Liver (tissue), 9 donors: ENCODE data around the gene UBE2E2. TPM values are rescaled to one million over a fixed set of nuclear protein-coding genes. Genes with fewer than 3 reads are reported as not detected.

Experiments
- DNase-seq: peaks from one replicate; pipeline ENCODE4 v3.0.0-alpha.2; 2017; ENCODE audit warnings: low spot score
- H3K27ac ChIP-seq, 2 donors: one replicate each; pipeline ENCODE4 v1.7.0; 2013; ENCODE audit warnings: inconsistent platforms in 2 of 2, low read length in 2 of 2, control low read depth in 1 of 2, low read depth in 1 of 2, mild to moderate bottlenecking in 1 of 2
- H3K27me3 ChIP-seq, 4 donors: one replicate each; pipeline versions ENCODE4 v1.6.1 to v1.7.0; 2013; ENCODE audit warnings: low read length in 3 of 4, inconsistent platforms in 1 of 4, mild to moderate bottlenecking in 1 of 4, moderate library complexity in 1 of 4; ENCODE audit not compliant: control insufficient read depth in 4 of 4, insufficient read depth in 4 of 4
- H3K36me3 ChIP-seq, 4 donors: one replicate each; pipeline versions ENCODE4 v1.6.1 to v1.7.0; 2013; ENCODE audit warnings: low read length in 3 of 4, mild to moderate bottlenecking in 3 of 4, low read depth in 1 of 4, moderate library complexity in 1 of 4; ENCODE audit not compliant: control insufficient read depth in 4 of 4, insufficient read depth in 3 of 4
- H3K4me1 ChIP-seq, 4 donors: one replicate each; pipeline versions ENCODE4 v1.6.1 to v1.7.0; 2013; ENCODE audit warnings: low read length in 3 of 4, mild to moderate bottlenecking in 3 of 4, moderate library complexity in 1 of 4; ENCODE audit not compliant: control insufficient read depth in 4 of 4, insufficient read depth in 4 of 4
- H3K4me3 ChIP-seq, 3 donors: one replicate each; pipeline versions ENCODE4 v1.6.1 to v1.7.0; 2013; ENCODE audit warnings: low read length in 3 of 3, control low read depth in 1 of 3, low read depth in 1 of 3, mild to moderate bottlenecking in 1 of 3
- H3K9ac ChIP-seq, 2 donors: one replicate each; pipeline ENCODE4 v1.7.0; 2013; ENCODE audit warnings: low read length in 2 of 2, mild to moderate bottlenecking in 2 of 2, moderate library complexity in 2 of 2, control low read depth in 1 of 2, low read depth in 1 of 2
- H3K9me3 ChIP-seq, 4 donors: one replicate each; pipeline versions ENCODE4 v1.6.1 to v1.7.0; 2013; ENCODE audit warnings: low read length in 3 of 4; ENCODE audit not compliant: control insufficient read depth in 4 of 4
- EGR1 ChIP-seq, 2 donors: IDR thresholded peaks; 2 replicates each; pipeline ENCODE4 v1.6.1; 2016 to 2018; ENCODE audit warnings: antibody characterized with exemption in 2 of 2, low read depth in 2 of 2
- FOXA1 ChIP-seq: IDR thresholded peaks from 2 replicates; pipeline ENCODE4 v1.6.1; 2016; ENCODE audit warnings: antibody characterized with exemption
- FOXA2 ChIP-seq: IDR thresholded peaks from 2 replicates; pipeline ENCODE4 v1.6.1; 2016; ENCODE audit warnings: antibody characterized with exemption
- GABPA ChIP-seq, 2 donors: IDR thresholded peaks in 1 of 2; conservative IDR thresholded peaks in 1 of 2; 2 replicates each; pipeline ENCODE4 v1.6.1; 2016; ENCODE audit warnings: antibody characterized with exemption in 2 of 2, mild to moderate bottlenecking in 1 of 2, moderate library complexity in 1 of 2
- HNF4A ChIP-seq, 2 donors: conservative IDR thresholded peaks; 2 replicates each; pipeline ENCODE4 v1.6.1; 2016; ENCODE audit warnings: antibody characterized with exemption in 2 of 2, mild to moderate bottlenecking in 2 of 2
- HNF4G ChIP-seq: IDR thresholded peaks from 2 replicates; pipeline ENCODE4 v1.6.1; 2016; ENCODE audit warnings: antibody characterized with exemption
- NR2F2 ChIP-seq: IDR thresholded peaks from 2 replicates; pipeline ENCODE4 v1.6.1; 2016; ENCODE audit warnings: antibody characterized with exemption
- RAD21 ChIP-seq, 2 donors: IDR thresholded peaks; 2 replicates each; pipeline ENCODE4 v1.6.1; 2016; ENCODE audit warnings: antibody characterized with exemption in 2 of 2, mild to moderate bottlenecking in 2 of 2
- SP1 ChIP-seq: IDR thresholded peaks from 2 replicates; pipeline ENCODE4 v1.6.1; 2018; ENCODE audit warnings: antibody characterized with exemption, mild to moderate bottlenecking
- TAF1 ChIP-seq: conservative IDR thresholded peaks from 2 replicates; pipeline ENCODE4 v1.6.1; 2016; ENCODE audit warnings: antibody characterized with exemption, mild to moderate bottlenecking
- YY1 ChIP-seq: IDR thresholded peaks from 2 replicates; pipeline ENCODE4 v1.6.1; 2016; ENCODE audit warnings: antibody characterized with exemption, mild to moderate bottlenecking
- WGBS: extraction: QIAGEN DNeasy Blood & Tissue Kit; methylation state at CpG from one replicate; pipeline ENCODE4 v1.1.7; 2013; 5-methylcytosine and 5-hydroxymethylcytosine counted together
- polyA plus RNA-seq, 2 donors: library from polyadenylated mRNA; stranded (reverse) in 1 of 2; unstranded in 1 of 2; fragments of 200-250 nt in 1 of 2; fragments of >200 nt in 1 of 2; fragmentation: Nextera tagmentation in 1 of 2; extraction: Ambion mirVana in 1 of 2; gene quantifications; one replicate each; pipeline versions ENCODE4 v1.2.1 to v1.2.3, GENCODE V29; 2013 to 2015
- total RNA-seq, 2 donors: library from RNA; depleted of rRNA; stranded (reverse); fragments of >200 nt; gene quantifications; one replicate each; pipeline ENCODE4 v1.2.3, GENCODE V29; 2014
- TF ChIP-seq, protein P1 (sequence below): IDR thresholded peaks from 2 replicates; pipeline ENCODE4 v1.6.1; 2016; ENCODE audit warnings: antibody characterized with exemption
- TF ChIP-seq, protein P2 (sequence below): IDR thresholded peaks from 2 replicates; pipeline ENCODE4 v1.6.1; 2016; ENCODE audit warnings: antibody characterized with exemption
- TF ChIP-seq, protein P3 (sequence below): fragments of 150-350 bp; IDR thresholded peaks from 2 replicates; pipeline ENCODE4 v1.5.1; 2017; ENCODE audit warnings: improper control_type of control experiment, low read depth, low read length; ENCODE audit not compliant: missing input control
- TF ChIP-seq, protein P4 (sequence below): IDR thresholded peaks from 2 replicates; pipeline ENCODE4 v1.6.1; 2016; ENCODE audit warnings: antibody characterized with exemption, mild to moderate bottlenecking
- donor health status: healthy.
- donor health status: healthy.
- donor health status: healthy.
- donor health status: healthy.
- donor health status: healthy.

Gene UBE2E2
- total and polyA plus RNA-seq, 4 donors: 9.0 to 27.8 (median 16.8) TPM

DNA sequence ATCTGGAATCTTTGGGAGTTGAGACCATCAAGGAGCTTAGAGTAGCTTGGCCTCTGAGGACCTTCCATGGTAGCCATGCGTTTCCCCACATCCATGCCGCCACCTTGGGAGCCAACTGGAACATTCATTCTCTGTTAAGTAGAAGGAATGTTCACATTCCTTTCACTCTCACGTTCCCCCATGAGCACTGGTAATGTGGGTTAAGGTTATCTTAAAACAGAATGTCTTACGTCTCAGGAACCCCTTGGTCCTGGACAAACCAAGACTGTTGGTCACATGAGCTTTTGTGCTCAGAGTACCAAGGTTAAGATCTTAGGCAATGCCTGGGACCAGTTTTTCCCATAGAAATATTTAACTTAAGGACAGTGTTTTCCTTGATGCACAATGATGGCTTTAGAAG is 390.9 kb downstream of the UBE2E2 start:
- WGBS: 70% methylated on average over 4 of the region's 4 CpGs
- peaks cover 0 to 6% (median 0%) of the 10 kb centered on the region in 4 donors for H3K36me3 ChIP-seq
- no peaks in the 10 kb centered on the region for H3K27me3 ChIP-seq
- H3K4me1 ChIP-seq: no peaks in the 10 kb centered on the region
- no peak overlapping the region for H3K9ac ChIP-seq
- H3K4me3 ChIP-seq: no peak overlapping the region
- H3K27ac ChIP-seq: no peak overlapping the region
- H3K9me3 ChIP-seq: peaks cover 0 to 3% (median 0%) of the 10 kb centered on the region in 4 donors
- no peak for TF ChIP-seq SP1
- TF ChIP-seq, protein P1, sequence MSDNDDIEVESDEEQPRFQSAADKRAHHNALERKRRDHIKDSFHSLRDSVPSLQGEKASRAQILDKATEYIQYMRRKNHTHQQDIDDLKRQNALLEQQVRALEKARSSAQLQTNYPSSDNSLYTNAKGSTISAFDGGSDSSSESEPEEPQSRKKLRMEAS: no peak
- no peak for DNase-seq

DNA sequence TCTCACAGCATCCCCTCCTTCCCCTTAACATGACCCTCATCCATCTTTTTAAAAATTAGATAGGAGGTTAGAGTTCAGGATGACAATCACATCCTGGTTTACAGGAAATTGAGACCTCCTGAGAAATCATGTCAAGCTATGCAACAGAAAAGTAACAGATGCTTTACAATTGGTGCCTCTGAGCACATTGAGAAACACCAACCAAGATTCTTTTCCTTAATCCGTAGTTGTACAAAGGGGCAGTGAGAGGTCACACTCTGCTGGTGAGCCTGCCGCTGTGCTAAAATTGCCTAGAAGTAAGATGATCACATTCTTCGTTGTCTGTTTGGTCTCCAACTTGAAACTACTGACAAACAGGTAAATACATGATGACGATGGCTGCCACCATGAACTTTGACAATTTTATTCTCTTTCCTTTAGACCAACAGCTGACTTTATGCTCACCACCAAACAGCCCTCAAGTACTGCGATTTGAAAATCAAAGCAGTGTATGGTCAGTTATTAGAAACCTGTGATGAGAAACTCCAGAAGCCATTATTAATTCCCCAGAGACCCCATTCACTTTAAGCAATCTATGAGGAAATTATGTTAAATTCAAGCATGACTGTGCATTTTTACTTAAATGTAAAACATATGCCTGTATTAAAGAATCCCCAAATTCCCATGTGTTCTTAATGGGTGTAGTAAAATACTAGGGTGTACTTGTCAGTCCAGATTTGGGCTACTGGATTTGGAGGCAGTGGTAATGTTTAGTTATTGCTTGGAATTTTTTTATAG is 392.0 kb downstream of the UBE2E2 start:
- Histone ChIP-seq H3K9ac (no peak overlapping the region), H3K9me3 (peaks cover 0 to 3% (median 0%) of the 10 kb centered on the region in 4 donors), H3K4me1 (no peaks in the 10 kb centered on the region), H3K27ac (no peak overlapping the region), H3K36me3 (peaks cover 0 to 2% (median 0%) of the 10 kb centered on the region in 4 donors), H3K27me3 (no peaks in the 10 kb centered on the region), H3K4me3 (no peak overlapping the region)
- no peak for TF ChIP-seq TAF1
- TF ChIP-seq FOXA2: no peak
- TF ChIP-seq, protein P1: no peak
- TF ChIP-seq NR2F2: no peak
- TF ChIP-seq HNF4A (conservative IDR thresholded peaks at IDR 0.05): no peak
- no peak for TF ChIP-seq SP1
- TF ChIP-seq RAD21 (IDR thresholded peaks at IDR 0.05): no peak
- TF ChIP-seq, protein P2, sequence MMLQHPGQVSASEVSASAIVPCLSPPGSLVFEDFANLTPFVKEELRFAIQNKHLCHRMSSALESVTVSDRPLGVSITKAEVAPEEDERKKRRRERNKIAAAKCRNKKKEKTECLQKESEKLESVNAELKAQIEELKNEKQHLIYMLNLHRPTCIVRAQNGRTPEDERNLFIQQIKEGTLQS: no peak
- TF ChIP-seq HNF4G: no peak
- TF ChIP-seq, protein P3, sequence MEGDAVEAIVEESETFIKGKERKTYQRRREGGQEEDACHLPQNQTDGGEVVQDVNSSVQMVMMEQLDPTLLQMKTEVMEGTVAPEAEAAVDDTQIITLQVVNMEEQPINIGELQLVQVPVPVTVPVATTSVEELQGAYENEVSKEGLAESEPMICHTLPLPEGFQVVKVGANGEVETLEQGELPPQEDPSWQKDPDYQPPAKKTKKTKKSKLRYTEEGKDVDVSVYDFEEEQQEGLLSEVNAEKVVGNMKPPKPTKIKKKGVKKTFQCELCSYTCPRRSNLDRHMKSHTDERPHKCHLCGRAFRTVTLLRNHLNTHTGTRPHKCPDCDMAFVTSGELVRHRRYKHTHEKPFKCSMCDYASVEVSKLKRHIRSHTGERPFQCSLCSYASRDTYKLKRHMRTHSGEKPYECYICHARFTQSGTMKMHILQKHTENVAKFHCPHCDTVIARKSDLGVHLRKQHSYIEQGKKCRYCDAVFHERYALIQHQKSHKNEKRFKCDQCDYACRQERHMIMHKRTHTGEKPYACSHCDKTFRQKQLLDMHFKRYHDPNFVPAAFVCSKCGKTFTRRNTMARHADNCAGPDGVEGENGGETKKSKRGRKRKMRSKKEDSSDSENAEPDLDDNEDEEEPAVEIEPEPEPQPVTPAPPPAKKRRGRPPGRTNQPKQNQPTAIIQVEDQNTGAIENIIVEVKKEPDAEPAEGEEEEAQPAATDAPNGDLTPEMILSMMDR: no peak
- TF ChIP-seq FOXA1: no peak
- TF ChIP-seq GABPA (IDR thresholded peaks at IDR 0.05 in 1 of 2, conservative IDR thresholded peaks at IDR 0.05 in 1 of 2): no peak
- TF ChIP-seq EGR1 (IDR thresholded peaks at IDR 0.05; ENCODE audit: low read depth in 2 of 2): no peak
- DNase-seq: no peak
- 87% methylated on average over 5 of the region's 5 CpGs for WGBS

DNA sequence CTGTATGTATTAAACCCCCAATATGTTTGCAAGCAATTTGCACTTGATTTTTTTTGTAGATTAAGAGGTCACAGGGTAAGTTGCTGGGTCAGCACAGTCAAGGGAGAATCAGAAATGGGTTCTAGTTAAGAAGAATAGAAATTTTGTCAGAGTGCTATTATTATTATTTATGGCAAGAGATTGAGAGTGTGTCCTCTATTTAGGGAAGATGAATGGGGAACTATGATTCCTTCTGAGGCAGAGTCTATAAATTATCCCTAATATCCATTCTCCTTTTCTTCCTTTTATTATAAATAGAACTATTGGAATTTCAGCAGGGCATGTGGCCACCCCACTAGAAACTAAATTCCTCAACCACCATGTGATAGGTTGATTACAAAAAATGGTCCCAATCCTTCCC is 392.7 kb downstream of the UBE2E2 start:
- Histone ChIP-seq H3K9me3 (peaks cover 0 to 3% (median 0%) of the 10 kb centered on the region in 4 donors), H3K27ac (no peak overlapping the region), H3K27me3 (no peaks in the 10 kb centered on the region), H3K9ac (no peak overlapping the region), H3K4me3 (no peak overlapping the region), H3K4me1 (no peaks in the 10 kb centered on the region), H3K36me3 (peaks cover 0 to 2% (median 0%) of the 10 kb centered on the region in 4 donors)
- DNase-seq: no peak
- no peak for TF ChIP-seq YY1
- TF ChIP-seq, protein P4, sequence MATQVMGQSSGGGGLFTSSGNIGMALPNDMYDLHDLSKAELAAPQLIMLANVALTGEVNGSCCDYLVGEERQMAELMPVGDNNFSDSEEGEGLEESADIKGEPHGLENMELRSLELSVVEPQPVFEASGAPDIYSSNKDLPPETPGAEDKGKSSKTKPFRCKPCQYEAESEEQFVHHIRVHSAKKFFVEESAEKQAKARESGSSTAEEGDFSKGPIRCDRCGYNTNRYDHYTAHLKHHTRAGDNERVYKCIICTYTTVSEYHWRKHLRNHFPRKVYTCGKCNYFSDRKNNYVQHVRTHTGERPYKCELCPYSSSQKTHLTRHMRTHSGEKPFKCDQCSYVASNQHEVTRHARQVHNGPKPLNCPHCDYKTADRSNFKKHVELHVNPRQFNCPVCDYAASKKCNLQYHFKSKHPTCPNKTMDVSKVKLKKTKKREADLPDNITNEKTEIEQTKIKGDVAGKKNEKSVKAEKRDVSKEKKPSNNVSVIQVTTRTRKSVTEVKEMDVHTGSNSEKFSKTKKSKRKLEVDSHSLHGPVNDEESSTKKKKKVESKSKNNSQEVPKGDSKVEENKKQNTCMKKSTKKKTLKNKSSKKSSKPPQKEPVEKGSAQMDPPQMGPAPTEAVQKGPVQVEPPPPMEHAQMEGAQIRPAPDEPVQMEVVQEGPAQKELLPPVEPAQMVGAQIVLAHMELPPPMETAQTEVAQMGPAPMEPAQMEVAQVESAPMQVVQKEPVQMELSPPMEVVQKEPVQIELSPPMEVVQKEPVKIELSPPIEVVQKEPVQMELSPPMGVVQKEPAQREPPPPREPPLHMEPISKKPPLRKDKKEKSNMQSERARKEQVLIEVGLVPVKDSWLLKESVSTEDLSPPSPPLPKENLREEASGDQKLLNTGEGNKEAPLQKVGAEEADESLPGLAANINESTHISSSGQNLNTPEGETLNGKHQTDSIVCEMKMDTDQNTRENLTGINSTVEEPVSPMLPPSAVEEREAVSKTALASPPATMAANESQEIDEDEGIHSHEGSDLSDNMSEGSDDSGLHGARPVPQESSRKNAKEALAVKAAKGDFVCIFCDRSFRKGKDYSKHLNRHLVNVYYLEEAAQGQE: no peak
- no peak for TF ChIP-seq GABPA (IDR thresholded peaks at IDR 0.05 in 1 of 2, conservative IDR thresholded peaks at IDR 0.05 in 1 of 2)
- TF ChIP-seq TAF1: no peak
- TF ChIP-seq, protein P2: no peak
- TF ChIP-seq, protein P3: no peak
